ENCODE data around the gene LCE1C.

Gene LCE1C

GRCh38 chr1:152759453-152760173 is 46.8 kb downstream of the LCE1C start:
- FAIRE-seq, result no peak

- FAIRE-seq, result no peak
Measured at GRCh38 chr1:152758636-152759035, 47.8 kb downstream of the LCE1C start.

GRCh38 chr1:152757747-152758146 is 48.7 kb downstream of the LCE1C start, which contains the start of gene KPRP:
KPRP (plus strand) TSS chr1:152758025; CDS start chr1:152759589, 1,564 bp downstream.
- FAIRE-seq, result no peak

- no peak for FAIRE-seq
Measured at GRCh38 chr1:152756872-152757271, 49.6 kb downstream of the LCE1C start.
